HepG2 (cell line): Measurements from ENCODE around the gene MYL11. TPM values are rescaled to one million over a fixed set of nuclear protein-coding genes. Genes with fewer than 3 reads are reported as not detected.

Experiments used
- ATM ChIP-seq: fragments of 450-650 bp; IDR thresholded peaks from 2 replicates; pipeline ENCODE4 v1.7.1; 2017; ENCODE audit warnings: mild to moderate bottlenecking, borderline replicate concordance
- BCL3 ChIP-seq: sonication (generic); formaldehyde crosslinking; IDR thresholded peaks from 2 replicates; pipeline ENCODE4 v1.5.1; 2020; ENCODE audit warnings: mild to moderate bottlenecking, missing genetic modification reagents, moderate library complexity
- ELF1 ChIP-seq: sonication (generic); formaldehyde crosslinking; IDR thresholded peaks from 2 replicates; pipeline ENCODE4 v1.4.0; 2020; ENCODE audit warnings: missing genetic modification reagents
- HNRNPLL ChIP-seq: fragments of 200-400 bp; formaldehyde crosslinking; IDR thresholded peaks from 2 replicates; pipeline ENCODE4 v1.6.1; 2017; ENCODE audit warnings: mild to moderate bottlenecking, low read depth, low read length; ENCODE audit not compliant: poor library complexity, severe bottlenecking
- KLF11 ChIP-seq: IDR thresholded peaks from 2 replicates; pipeline ENCODE4 v1.6.1; 2016; ENCODE audit warnings: missing compliant biosample characterization
- MEIS1 ChIP-seq: sonication (generic); formaldehyde crosslinking; IDR thresholded peaks from 2 replicates; pipeline ENCODE4 v1.9.0; 2021; ENCODE audit warnings: mild to moderate bottlenecking, missing genetic modification reagents, moderate library complexity, borderline replicate concordance
- MYPOP ChIP-seq: sonication (generic); formaldehyde crosslinking; IDR thresholded peaks from 2 replicates; pipeline ENCODE4 v1.8.1; 2023; ENCODE audit warnings: mild to moderate bottlenecking, moderate library complexity, missing genetic modification reagents
- PRMT3 ChIP-seq: sonication (generic); formaldehyde crosslinking; IDR thresholded peaks from 2 replicates; pipeline ENCODE4 v1.8.1; 2022; ENCODE audit warnings: low read depth, mild to moderate bottlenecking, moderate library complexity, missing genetic modification reagents, borderline replicate concordance
- THAP9 ChIP-seq: sonication (generic); formaldehyde crosslinking; IDR thresholded peaks from 2 replicates; pipeline ENCODE4; 2020; ENCODE audit warnings: missing genetic modification reagents, mild to moderate bottlenecking, borderline replicate concordance
- ZBTB1 ChIP-seq: sonication (generic); formaldehyde crosslinking; IDR thresholded peaks from 2 replicates; pipeline ENCODE4 v1.4.0; 2020; ENCODE audit warnings: missing genetic modification reagents, borderline replicate concordance
- ZKSCAN5 ChIP-seq: sonication (generic); formaldehyde crosslinking; IDR thresholded peaks from 2 replicates; pipeline ENCODE4 v1.5.1; 2020; ENCODE audit warnings: mild to moderate bottlenecking, missing genetic modification reagents
- ZNF281 ChIP-seq: sonication (generic); formaldehyde crosslinking; IDR thresholded peaks from 2 replicates; pipeline ENCODE4 v1.4.0; 2020; ENCODE audit warnings: missing genetic modification reagents, borderline replicate concordance
- ZNF441 ChIP-seq: sonication (generic); formaldehyde crosslinking; IDR thresholded peaks from 2 replicates; pipeline ENCODE4 v1.7.0; 2021; ENCODE audit warnings: missing genetic modification reagents, borderline replicate concordance
- ZNF776 ChIP-seq: sonication (generic); formaldehyde crosslinking; IDR thresholded peaks from 2 replicates; pipeline ENCODE4 v1.4.0; 2020; ENCODE audit warnings: mild to moderate bottlenecking, missing genetic modification reagents
- ZNF782 ChIP-seq: sonication (generic); formaldehyde crosslinking; IDR thresholded peaks from 2 replicates; pipeline ENCODE4 v1.4.0; 2020; ENCODE audit warnings: missing genetic modification reagents, mild to moderate bottlenecking, borderline replicate concordance
- polyA plus RNA-seq, 8 experiments: library from polyadenylated mRNA; depleted of rRNA in 3 of 8; stranded (reverse) in 7 of 8; unstranded in 1 of 8; fragments of >200 nt; fragmentation: Illumina TruSeq in 4 of 8; extraction: Trizol in 4 of 8; gene quantifications; 2 replicates each; pipeline versions ENCODE4 v1.2.1 to v1.2.3, GENCODE V29; 2011 to 2016; ENCODE audit warnings: low read depth in 4 of 8, missing spikeins in 1 of 8, mixed read lengths in 1 of 8; ENCODE audit not compliant: insufficient read depth in 1 of 8
- total RNA-seq, 5 experiments: library from RNA; depleted of rRNA; stranded (reverse); fragments of >200 nt; fragmentation: Illumina TruSeq; extraction: Trizol; gene quantifications; 2 replicates each; pipeline ENCODE4 v1.2.3, GENCODE V29; 2016; ENCODE audit warnings: low read depth in 1 of 5
- TF ChIP-seq, protein P1 (sequence below): sonication (generic); formaldehyde crosslinking; IDR thresholded peaks from 2 replicates; pipeline ENCODE4 v1.8.0; 2022; ENCODE audit warnings: missing genetic modification reagents, mild to moderate bottlenecking, inconsistent platforms, borderline replicate concordance
- TF ChIP-seq, protein P2 (sequence below): sonication (generic); formaldehyde crosslinking; IDR thresholded peaks from 2 replicates; pipeline ENCODE4 v1.4.0; 2020; ENCODE audit warnings: missing genetic modification reagents

MYL11 gene
- total and polyA plus RNA-seq, 2 of the 13 experiments (the other 11 are each of a cell fraction or from before 2014, with no cell fraction given) = not detected

DNA sequence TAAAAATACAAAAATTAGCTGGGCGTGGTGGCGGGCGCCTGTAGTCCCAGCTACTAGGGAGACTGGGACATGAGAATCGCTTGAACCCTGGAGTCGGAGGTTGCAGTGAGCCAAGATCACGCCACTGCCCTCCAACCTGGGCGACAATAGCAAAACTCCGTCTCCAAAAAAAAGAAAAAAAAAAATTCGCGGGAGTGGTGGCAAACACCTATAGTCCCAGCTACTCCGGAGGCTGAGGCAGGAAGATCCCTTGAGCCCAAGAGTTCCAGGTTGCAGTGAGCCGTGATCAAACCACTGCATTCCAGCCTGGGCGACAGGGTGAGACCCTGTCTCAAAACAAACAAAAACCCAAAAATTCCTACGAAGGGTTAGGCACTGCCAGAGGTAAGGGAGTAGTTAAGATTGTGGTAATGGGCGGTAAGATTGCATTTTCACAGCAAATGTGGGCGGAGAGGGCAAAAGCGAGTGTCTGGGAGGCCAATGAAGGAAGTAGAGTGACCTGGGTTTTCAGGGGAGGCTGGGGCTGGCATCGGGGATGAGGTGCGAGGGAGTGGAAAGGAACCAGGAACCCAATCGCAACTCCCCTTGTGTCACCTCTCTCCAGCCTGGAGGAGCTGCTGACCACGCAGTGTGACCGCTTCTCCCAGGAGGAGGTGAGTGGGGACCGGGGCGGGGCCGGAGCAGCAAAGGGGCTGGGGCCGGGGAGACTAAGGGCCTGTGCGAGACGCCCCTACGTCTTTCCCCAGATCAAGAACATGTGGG lies 2.6 kb downstream of the MYL11 start (continued):
- TF ChIP-seq ZNF782 (CRISPR knock-in tag) (no peak), ZKSCAN5 (CRISPR knock-in tag) (0 out of 2 replicates have a peak, but pooled peaks have one; percentile 20), ZNF441 (peak; percentile 86), ZBTB1 (CRISPR knock-in tag) (no peak), ELF1 (CRISPR knock-in tag) (no peak), ATM (no peak), MYPOP (CRISPR knock-in tag) (no peak), ZNF281 (no peak), BCL3 (no peak), KLF11 (CRISPR knock-in tag) (0 out of 2 replicates have a peak, but pooled peaks have one; percentile 33), HNRNPLL (no peak), ZNF776 (CRISPR knock-in tag) (0 out of 2 replicates have a peak, but pooled peaks have one; percentile 13), THAP9 (no peak), MEIS1 (no peak), PRMT3 (CRISPR knock-in tag) (no peak)
- TF ChIP-seq, protein P1, sequence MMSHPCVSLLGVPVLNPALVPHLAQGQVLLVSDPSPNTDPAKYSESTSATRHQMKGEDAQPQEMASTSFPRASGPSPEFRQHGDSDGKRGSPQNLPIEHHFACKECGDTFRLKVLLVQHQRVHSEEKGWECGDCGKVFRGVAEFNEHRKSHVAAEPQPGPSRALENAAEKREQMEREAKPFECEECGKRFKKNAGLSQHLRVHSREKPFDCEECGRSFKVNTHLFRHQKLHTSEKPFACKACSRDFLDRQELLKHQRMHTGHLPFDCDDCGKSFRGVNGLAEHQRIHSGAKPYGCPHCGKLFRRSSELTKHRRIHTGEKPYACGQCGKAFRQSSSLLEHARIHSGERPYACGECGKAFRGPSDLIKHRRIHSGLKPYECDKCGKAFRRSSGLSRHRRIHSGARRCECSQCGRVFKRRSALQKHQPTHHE (CRISPR knock-in tag) = no peak
- TF ChIP-seq, protein P2, sequence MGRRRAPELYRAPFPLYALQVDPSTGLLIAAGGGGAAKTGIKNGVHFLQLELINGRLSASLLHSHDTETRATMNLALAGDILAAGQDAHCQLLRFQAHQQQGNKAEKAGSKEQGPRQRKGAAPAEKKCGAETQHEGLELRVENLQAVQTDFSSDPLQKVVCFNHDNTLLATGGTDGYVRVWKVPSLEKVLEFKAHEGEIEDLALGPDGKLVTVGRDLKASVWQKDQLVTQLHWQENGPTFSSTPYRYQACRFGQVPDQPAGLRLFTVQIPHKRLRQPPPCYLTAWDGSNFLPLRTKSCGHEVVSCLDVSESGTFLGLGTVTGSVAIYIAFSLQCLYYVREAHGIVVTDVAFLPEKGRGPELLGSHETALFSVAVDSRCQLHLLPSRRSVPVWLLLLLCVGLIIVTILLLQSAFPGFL (CRISPR knock-in tag) = no peak
